BE2C (cell line): Measurements from ENCODE around the gene PNPLA7. TPM values are rescaled to one million over a fixed set of nuclear protein-coding genes. Genes with fewer than 3 reads are reported as not detected.
"Not testable (repeated sequence)": the region's sequence is repeated elsewhere in the genome, so short reads cannot be mapped to it uniquely, and the experiment has no call there.

Experiments
- DNase-seq: peaks from one replicate; pipeline ENCODE4 v3.0.0-alpha.2; 2020
- H3K27me3 ChIP-seq: fragments of 250-450 bp; sonication (Bioruptor Pico); 2 replicates; pipeline ENCODE4 v1.5.1; 2020; ENCODE audit warnings: mild to moderate bottlenecking
- H3K36me3 ChIP-seq: fragments of 250-450 bp; sonication (Bioruptor Pico); 2 replicates; pipeline ENCODE4 v1.5.1; 2020; ENCODE audit warnings: mild to moderate bottlenecking
- H3K4me1 ChIP-seq: fragments of 250-450 bp; sonication (Bioruptor Pico); 2 replicates; pipeline ENCODE4 v1.5.1; 2020
- H3K4me3 ChIP-seq: 2 replicates; pipeline ENCODE4 v1.5.1; 2011; ENCODE audit warnings: low read depth, low read length
- H3K9me3 ChIP-seq: fragments of 250-450 bp; sonication (Bioruptor Pico); 2 replicates; pipeline ENCODE4 v1.5.1; 2020
- polyA plus RNA-seq: library from polyadenylated mRNA; unstranded; fragments of >200 nt; gene quantifications from one replicate; pipeline ENCODE4 v1.2.1, GENCODE V29; 2012; ENCODE audit warnings: low read depth, missing spikeins; ENCODE audit not compliant: insufficient read length, insufficient read depth
- TF ChIP-seq, protein P1 (sequence below): IDR thresholded peaks from 2 replicates; pipeline ENCODE4 v1.5.1; 2012; ENCODE audit warnings: mild to moderate bottlenecking, low read depth, low read length

Gene PNPLA7
- polyA plus RNA-seq = 1.9 TPM

DNA sequence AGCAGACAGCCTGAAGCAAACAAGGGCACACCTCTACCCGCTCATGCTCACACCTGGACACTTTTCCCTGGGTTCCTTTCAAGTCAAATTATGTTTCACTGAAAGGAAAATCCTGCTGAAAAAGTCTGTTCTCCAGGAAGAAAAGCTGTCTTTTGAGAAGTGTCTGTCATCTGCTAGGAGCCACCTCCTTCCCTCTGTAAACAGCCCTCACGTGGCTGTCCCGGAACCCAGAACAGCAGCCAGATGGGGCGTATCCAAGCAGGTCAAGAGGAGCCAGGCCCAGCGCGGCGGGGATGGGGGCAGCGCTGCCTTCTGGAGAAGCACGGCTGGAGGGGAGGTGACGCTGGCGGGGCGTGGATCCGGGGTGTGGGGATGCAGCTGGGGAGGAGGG lies at the start of gene PNPLA7:
TSS of gene PNPLA7 (minus strand) at position 172 of the 391 bp plus-strand sequence. CDS start 205 bp downstream, outside the sequence.
- Histone ChIP-seq H3K4me1 (peaks cover 6% of the 10 kb centered on the region), H3K36me3 (peaks cover 21% of the 10 kb centered on the region), H3K9me3 (no peaks in the 10 kb centered on the region), H3K27me3 (no peaks in the 10 kb centered on the region), H3K4me3 (peak within 1 kb of the TSS; percentile 66)
- DNase-seq = peak; percentile 92
- TF ChIP-seq, protein P1, sequence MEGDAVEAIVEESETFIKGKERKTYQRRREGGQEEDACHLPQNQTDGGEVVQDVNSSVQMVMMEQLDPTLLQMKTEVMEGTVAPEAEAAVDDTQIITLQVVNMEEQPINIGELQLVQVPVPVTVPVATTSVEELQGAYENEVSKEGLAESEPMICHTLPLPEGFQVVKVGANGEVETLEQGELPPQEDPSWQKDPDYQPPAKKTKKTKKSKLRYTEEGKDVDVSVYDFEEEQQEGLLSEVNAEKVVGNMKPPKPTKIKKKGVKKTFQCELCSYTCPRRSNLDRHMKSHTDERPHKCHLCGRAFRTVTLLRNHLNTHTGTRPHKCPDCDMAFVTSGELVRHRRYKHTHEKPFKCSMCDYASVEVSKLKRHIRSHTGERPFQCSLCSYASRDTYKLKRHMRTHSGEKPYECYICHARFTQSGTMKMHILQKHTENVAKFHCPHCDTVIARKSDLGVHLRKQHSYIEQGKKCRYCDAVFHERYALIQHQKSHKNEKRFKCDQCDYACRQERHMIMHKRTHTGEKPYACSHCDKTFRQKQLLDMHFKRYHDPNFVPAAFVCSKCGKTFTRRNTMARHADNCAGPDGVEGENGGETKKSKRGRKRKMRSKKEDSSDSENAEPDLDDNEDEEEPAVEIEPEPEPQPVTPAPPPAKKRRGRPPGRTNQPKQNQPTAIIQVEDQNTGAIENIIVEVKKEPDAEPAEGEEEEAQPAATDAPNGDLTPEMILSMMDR = no peak

DNA sequence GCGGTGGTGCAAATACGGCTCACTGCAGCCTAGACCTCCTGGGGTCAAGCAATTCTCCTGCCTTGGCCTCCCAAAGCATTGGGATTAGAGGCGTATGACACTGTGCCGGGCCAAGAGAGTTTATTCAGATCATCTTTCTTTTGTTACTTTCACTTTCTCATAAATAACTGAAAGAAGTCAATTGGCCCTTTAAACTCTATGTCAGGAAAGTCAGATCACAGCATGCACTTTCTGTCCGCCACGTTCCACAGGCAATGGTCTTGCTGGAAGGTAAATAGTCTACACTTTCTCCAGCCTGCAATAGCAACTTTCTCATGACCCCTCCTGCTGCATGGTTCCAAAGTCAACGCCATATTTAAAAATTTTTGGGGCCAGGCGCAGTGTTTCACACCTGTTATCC lies 48.7 kb upstream of the PNPLA7 start:
- H3K4me1 ChIP-seq = no peaks in the 10 kb centered on the region
- H3K4me3 ChIP-seq = no peak overlapping the region
- no peak for DNase-seq
- H3K27me3 ChIP-seq = no peaks in the 10 kb centered on the region
- no peaks in the 10 kb centered on the region for H3K36me3 ChIP-seq
- TF ChIP-seq, protein P1 = no peak
- H3K9me3 ChIP-seq = no peaks in the 10 kb centered on the region

DNA sequence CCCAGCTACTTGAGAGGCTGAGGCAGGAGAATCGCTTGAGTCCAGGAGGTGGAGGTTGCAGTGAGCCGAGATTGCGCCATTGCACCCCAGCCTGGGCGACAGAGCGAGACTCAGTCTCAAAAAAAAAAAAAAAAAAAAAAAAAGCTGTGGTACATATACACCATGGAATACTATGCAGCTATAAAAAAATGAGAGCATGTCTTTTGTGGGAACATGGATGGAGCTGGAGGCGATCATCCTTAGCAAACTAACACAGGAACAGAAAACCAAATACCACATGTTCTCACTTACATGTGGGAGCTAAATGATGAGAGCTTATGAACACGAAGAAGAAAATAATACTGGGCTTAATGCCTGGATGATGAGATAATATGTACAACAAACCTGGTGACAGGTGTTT lies 46.4 kb upstream of the PNPLA7 start:
- H3K9me3 ChIP-seq, H3K4me1 ChIP-seq, H3K36me3 ChIP-seq, H3K4me3 ChIP-seq, H3K27me3 ChIP-seq, DNase-seq: not testable (repeated sequence)

DNA sequence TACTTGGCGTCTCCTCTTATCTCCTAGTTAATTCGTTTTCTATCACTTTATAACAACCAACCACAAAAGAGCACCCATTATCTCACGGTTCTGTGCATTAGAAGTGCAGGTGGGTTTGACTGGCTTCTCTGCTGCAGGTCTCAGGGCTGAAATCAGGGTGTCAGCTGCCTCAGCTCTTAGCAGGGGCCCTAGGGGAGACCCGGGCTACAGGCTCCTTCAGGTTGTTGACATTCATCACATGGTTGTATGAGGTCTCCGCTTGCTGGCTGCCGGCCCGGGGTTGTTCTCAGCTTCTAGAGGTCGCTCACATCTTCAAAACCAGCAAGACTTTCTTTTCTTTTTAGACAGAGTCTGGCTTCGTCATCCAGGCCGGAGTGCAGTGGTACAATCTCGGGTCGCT lies 43.0 kb upstream of the PNPLA7 start:
- Histone ChIP-seq H3K27me3 (no peaks in the 10 kb centered on the region), H3K4me1 (no peaks in the 10 kb centered on the region), H3K4me3 (no peak overlapping the region), H3K9me3 (no peaks in the 10 kb centered on the region), H3K36me3 (peaks cover 4% of the 10 kb centered on the region)
- TF ChIP-seq, protein P1 = no peak
- no peak for DNase-seq

DNA sequence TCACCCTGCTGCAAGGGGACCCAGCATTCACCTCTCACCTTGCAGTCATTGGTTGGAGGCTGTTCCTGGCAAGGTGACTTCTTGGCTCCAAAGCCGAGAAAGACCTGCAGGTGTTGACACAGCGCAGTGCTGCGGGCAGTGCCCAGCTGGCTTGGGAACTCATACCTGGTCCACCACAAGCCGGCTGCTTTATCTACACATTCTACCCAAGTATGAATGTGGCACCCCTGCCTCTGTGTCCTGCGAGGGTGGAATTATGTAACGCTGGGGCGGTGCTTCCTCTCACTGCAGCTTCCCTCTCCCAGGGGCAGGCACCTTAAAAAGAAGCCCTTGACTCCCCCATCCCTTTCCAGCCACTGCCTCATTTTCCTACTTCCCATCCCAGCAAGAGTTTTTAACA lies 42.6 kb upstream of the PNPLA7 start:
- H3K4me3 ChIP-seq = no peak overlapping the region
- H3K4me1 ChIP-seq = no peaks in the 10 kb centered on the region
- H3K27me3 ChIP-seq = no peaks in the 10 kb centered on the region
- H3K9me3 ChIP-seq = no peaks in the 10 kb centered on the region
- peaks cover 8% of the 10 kb centered on the region for H3K36me3 ChIP-seq
- TF ChIP-seq, protein P1 = no peak
- DNase-seq = no peak

DNA sequence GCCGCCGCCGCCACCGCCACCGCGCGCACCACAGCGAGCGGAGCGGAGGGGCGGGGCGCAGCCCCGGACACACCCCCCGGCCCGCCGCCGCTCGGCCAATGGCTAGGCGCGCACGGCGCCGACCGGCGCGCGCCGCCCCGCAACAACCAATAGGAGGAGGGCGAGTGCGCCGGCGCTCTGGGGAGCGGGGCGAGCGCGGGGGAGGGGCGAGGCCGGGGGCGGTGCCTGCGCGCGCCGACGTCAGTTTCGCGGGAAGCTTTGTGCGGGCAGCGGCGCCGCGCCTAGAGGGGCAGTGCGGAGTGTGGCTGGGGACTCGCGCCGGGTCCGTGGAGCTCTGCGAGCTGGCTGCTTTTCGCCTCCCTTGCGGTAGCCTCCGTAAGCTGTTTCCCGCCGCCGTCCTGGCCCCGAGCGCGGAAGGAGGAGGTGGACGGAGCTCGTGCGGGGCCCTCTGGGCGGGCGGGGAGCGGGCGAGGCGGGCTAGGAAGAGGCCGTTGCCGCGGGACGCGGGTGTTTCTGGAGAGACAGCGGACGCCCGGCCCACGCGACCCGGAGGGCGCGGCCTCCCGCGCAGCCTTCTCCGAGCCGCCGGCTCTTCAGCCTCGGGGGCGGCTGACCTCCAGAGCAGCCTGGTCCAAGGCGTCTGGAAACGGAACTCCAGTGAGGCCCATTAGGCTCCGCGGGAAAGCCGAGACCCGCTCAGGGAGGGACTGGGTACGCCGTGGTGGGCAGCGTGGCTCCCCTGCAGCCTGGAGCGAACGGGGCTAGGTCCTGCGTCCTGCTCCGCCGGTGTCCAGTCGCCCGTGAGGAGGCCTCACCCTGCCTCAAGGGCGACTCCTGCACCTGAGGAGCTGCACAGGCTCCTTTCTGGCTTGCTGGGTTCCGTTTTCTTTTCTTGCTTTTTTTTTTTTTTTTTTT lies 40.5 kb upstream of the PNPLA7 start, which contains the start of gene ZMYND19:
TSS of gene ZMYND19 (minus strand) at position 44 of the 915 bp plus-strand sequence. CDS start 249 bp downstream, outside the sequence.
- TF ChIP-seq, protein P1 = no peak
- peak; percentile 93 for DNase-seq
- H3K9me3 ChIP-seq = no peaks in the 10 kb centered on the region
- H3K27me3 ChIP-seq = no peaks in the 10 kb centered on the region
- peak within 1 kb of the TSS; percentile 81 for H3K4me3 ChIP-seq
- H3K36me3 ChIP-seq = peaks cover 24% of the 10 kb centered on the region
- no peaks in the 10 kb centered on the region for H3K4me1 ChIP-seq
